Gastrocnemius medialis (tissue), 4 donors: ENCODE data around the gene IFT27. TPM values are rescaled to one million over a fixed set of nuclear protein-coding genes. Genes with fewer than 3 reads are reported as not detected.
A peak's percentile ranks its signal among the peaks of the same experiment; 100 is the strongest.

Source experiments
- ATAC-seq, 2 donors: fragments of 150-250 bp; one replicate each; pipeline ENCODE4 v1.9.1; 2016
- DNase-seq, 2 donors: peaks; one replicate each; pipeline ENCODE4 v3.0.0-alpha.2; 2019
- H3K27ac ChIP-seq, 4 donors: fragments of 200-600 bp; sonication (generic); 1 replicate in 1 of 4; 2 replicates in 3 of 4; pipeline ENCODE4 v1.5.1; 2016 to 2018; ENCODE audit warnings: mild to moderate bottlenecking in 2 of 4, moderate library complexity in 1 of 4
- H3K27me3 ChIP-seq, 3 donors: fragments of 200-600 bp; sonication (generic) in 2 of 3; 1 replicate in 1 of 3; 2 replicates in 2 of 3; pipeline versions ENCODE4 v1.5.1 to v1.6.0; 2016 to 2019; ENCODE audit warnings: mild to moderate bottlenecking in 1 of 3, moderate library complexity in 1 of 3
- H3K36me3 ChIP-seq, 2 donors: fragments of 200-600 bp; sonication (generic) in 1 of 2; one replicate each; pipeline ENCODE4 v1.5.1; 2017 to 2018
- H3K4me1 ChIP-seq, 2 donors: fragments of 200-600 bp; sonication (generic) in 1 of 2; one replicate each; pipeline ENCODE4 v1.5.1; 2016 to 2017; ENCODE audit warnings: mild to moderate bottlenecking in 2 of 2
- H3K4me3 ChIP-seq, 4 donors: fragments of 200-600 bp; sonication (generic) in 3 of 4; 1 replicate in 1 of 4; 2 replicates in 3 of 4; pipeline ENCODE4 v1.5.1; 2016 to 2019; ENCODE audit warnings: mild to moderate bottlenecking in 2 of 4
- H3K9me3 ChIP-seq, 3 donors: fragments of 200-600 bp; sonication (generic) in 2 of 3; 1 replicate in 1 of 3; 2 replicates in 2 of 3; pipeline ENCODE4 v1.5.1; 2016 to 2019
- CTCF ChIP-seq, 5 experiments: fragments of 450-650 bp in 3 of 5; fragments of 200-600 bp in 2 of 5; sonication (generic) in 2 of 5; IDR thresholded peaks in 4 of 5; conservative IDR thresholded peaks in 1 of 5; 1 replicate in 4 of 5; 2 replicates in 1 of 5; pipeline ENCODE4 v1.5.1; 2016 to 2019; ENCODE audit warnings: antibody characterized with exemption in 5 of 5, mild to moderate bottlenecking in 3 of 5, moderate library complexity in 3 of 5
- POLR2A ChIP-seq, 2 donors: fragments of 450-650 bp; IDR thresholded peaks; one replicate each; pipeline ENCODE4 v1.6.1; 2017; ENCODE audit warnings: antibody characterized with exemption in 2 of 2, mild to moderate bottlenecking in 2 of 2, moderate library complexity in 2 of 2
- in situ Hi-C, 4 donors: fragments of 200-750 bp; cut with MboI; loops; one replicate each; pipeline versions ENCODE4 v1.15.0 to v1.8.0; 2017; ENCODE audit warnings: low sequenced_read_pairs in 4 of 4
- intact Hi-C: fragments of 100-400 bp; cut with DNase I; formaldehyde crosslinking; loops from one replicate; pipeline ENCODE4 v1.15.1; 2023; ENCODE audit warnings: low total_unique reads
- total RNA-seq, 4 donors: library from RNA; depleted of rRNA; stranded (reverse); fragments of >200 nt; gene quantifications; one replicate each; pipeline versions ENCODE4 v1.1.0 to v1.2.3, GENCODE V29; 2016

The IFT27 gene
- total RNA-seq, 4 donors from 2014 or later, result 2.4 to 8.3 (median 6.7) TPM

GRCh38 chr22:36758792-36759271 lies 17.1 kb downstream of the IFT27 start:
- no peak overlapping the region for H3K4me3 ChIP-seq
- H3K4me1 ChIP-seq, result no peaks in the 10 kb centered on the region
- DNase-seq (no peak), ATAC-seq (no peak)
- H3K27ac ChIP-seq, result no peak overlapping the region
- peaks cover 11 to 16% (median 13%) of the 10 kb centered on the region in 3 donors for H3K27me3 ChIP-seq
- TF ChIP-seq POLR2A (IDR thresholded peaks at IDR 0.05) (no peak), CTCF (IDR thresholded peaks at IDR 0.05 in 4 of 5, conservative IDR thresholded peaks at IDR 0.05 in 1 of 5) (no peak)
- in situ Hi-C loops, result no loop called here
- no peaks in the 10 kb centered on the region for H3K9me3 ChIP-seq
- H3K36me3 ChIP-seq, result no peaks in the 10 kb centered on the region
- intact Hi-C loops, result no loop called here

GRCh38 chr22:36757668-36758211 lies 18.2 kb downstream of the IFT27 start:
- Histone ChIP-seq H3K4me1 (no peaks in the 10 kb centered on the region), H3K36me3 (no peaks in the 10 kb centered on the region), H3K4me3 (no peak overlapping the region), H3K27me3 (peaks cover 18 to 20% (median 18%) of the 10 kb centered on the region in 3 donors), H3K9me3 (no peaks in the 10 kb centered on the region), H3K27ac (no peak overlapping the region)
- DNase-seq (peak; percentile 52 to 66), ATAC-seq (peak; percentile 77 to 82)
- in situ Hi-C loops, result no loop called here
- TF ChIP-seq POLR2A (IDR thresholded peaks at IDR 0.05) (no peak), CTCF (IDR thresholded peaks at IDR 0.05 in 4 of 5, conservative IDR thresholded peaks at IDR 0.05 in 1 of 5) (peak; percentile 31 to 85 (median 64))
- intact Hi-C loops, result loop anchor here (1.0 kb wide), 1 partner anchor 221 kb away; no protein-coding TSS in a partner anchor

DNA sequence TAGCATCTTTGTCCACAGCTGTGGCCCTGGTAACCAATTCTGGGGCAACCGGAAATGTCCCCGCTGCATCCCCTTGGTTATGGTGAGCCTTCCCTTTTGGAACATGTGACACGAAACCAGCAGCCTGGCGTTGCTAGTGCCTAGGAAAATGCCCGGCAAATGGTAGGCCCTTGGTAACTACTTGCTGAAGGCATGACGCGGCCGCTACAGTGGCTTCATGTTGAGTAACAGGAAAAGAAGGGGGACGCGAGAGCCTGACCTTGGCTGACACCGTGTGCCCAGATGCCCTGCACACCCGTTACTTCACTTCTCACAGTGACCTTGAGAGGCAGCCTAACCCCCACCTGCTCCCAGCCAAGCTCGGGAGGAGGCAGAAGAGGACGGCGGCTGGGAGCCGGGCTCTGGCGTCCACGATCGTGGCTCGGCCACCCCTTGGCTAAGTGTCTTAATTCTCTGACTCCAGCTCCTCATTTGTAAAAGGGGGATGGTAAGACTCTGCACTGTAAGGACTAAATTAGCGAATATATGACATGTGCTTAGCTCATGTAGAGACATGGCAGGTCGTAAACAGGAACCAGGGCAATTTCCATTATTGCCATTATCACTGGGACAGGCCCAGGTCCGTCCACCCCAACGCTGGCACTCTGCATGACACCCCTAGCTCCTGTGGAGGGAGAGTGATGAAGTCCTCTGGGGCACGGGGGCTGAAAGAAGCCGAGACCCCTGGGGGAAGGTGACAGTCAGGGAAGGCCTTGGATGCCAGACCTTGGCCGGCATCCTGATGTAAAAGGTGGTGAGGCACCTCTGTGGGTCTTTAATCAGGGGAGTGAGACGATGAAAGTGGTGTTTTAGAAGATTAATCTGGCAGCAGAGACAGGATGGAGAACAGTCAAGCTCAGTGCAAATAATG lies 18.9 kb downstream of the IFT27 start:
- Histone ChIP-seq H3K4me1 (no peaks in the 10 kb centered on the region), H3K4me3 (no peak overlapping the region), H3K9me3 (no peaks in the 10 kb centered on the region), H3K27me3 (peaks cover 18 to 25% (median 20%) of the 10 kb centered on the region in 3 donors), H3K36me3 (no peaks in the 10 kb centered on the region), H3K27ac (no peak overlapping the region)
- intact Hi-C loops (loop anchor here (1.0 kb wide), 1 partner anchor 221 kb away; no protein-coding TSS in a partner anchor), in situ Hi-C loops (no loop called here)
- ATAC-seq (no peak), DNase-seq (no peak)
- TF ChIP-seq POLR2A (IDR thresholded peaks at IDR 0.05) (no peak), CTCF (IDR thresholded peaks at IDR 0.05 in 4 of 5, conservative IDR thresholded peaks at IDR 0.05 in 1 of 5) (no peak)

DNA sequence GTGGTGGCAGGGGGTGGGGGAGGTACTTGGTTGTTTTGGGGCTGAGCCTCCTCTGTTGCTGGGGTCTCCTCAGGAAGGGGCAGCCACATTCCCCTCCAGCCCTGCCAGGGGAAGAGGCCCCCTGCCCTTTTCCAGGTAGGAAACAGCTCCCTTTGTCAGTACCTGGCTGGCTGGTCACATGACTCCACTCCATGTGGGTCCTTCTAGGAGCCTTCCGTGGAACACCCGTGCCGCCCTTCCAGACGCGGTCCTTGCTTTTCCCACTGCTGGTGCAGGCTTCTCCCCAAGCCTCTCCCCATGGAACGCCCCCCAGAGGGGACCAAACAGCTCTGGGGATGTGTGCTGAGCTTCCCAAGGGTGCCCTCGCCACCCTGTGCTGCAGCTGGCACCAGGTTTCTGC lies 19.9 kb downstream of the IFT27 start:
- intact Hi-C loops (no loop called here), in situ Hi-C loops (no loop called here)
- no peaks in the 10 kb centered on the region for H3K4me1 ChIP-seq

More for the DNA sequence above, 19.9 kb downstream of the IFT27 start:
- no peaks in the 10 kb centered on the region for H3K36me3 ChIP-seq
- no peak for DNase-seq
- no peak for ATAC-seq
- no peaks in the 10 kb centered on the region for H3K9me3 ChIP-seq
- peaks cover 18 to 25% (median 20%) of the 10 kb centered on the region in 3 donors for H3K27me3 ChIP-seq
- no peak for TF ChIP-seq POLR2A (IDR thresholded peaks at IDR 0.05)
- TF ChIP-seq CTCF (IDR thresholded peaks at IDR 0.05 in 4 of 5, conservative IDR thresholded peaks at IDR 0.05 in 1 of 5), result no peak
- no peak overlapping the region for H3K4me3 ChIP-seq
- no peak overlapping the region for H3K27ac ChIP-seq
